ENCODE data around the gene KRAS. TPM values are rescaled to one million over a fixed set of nuclear protein-coding genes. Genes with fewer than 3 reads are reported as not detected.

KRAS gene
- total RNA-seq, 1 donor from 2014 or later, result 45.8 TPM

DNA sequence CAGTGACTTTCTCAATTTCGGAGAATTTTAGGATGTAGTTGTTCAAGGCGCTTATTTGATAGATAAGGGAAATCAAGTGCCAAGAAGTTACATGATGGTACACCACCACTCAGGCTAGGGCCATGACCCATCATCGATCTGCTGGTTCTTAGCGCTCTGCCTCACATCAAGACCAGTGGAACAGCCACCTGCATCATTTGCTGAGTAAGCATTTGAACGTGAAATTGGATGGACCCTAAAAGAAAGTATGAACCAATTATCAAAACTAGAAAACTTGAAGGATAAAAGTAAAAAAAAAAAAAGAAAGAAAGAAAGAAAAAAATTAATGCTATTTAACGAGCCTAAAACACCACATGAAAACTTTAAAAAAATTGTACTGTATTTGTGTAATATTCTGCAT, 27.5 kb upstream of the KRAS start:
- ChIA-PET CTCF (no interaction called here), POLR2A (no interaction called here)
- H3K4me3 Mint-ChIP-seq, result no peak overlapping the region
- H3K4me1 Mint-ChIP-seq, result peaks cover 3% of the 10 kb centered on the region
- DNase-seq (no peak), ATAC-seq (ENCODE audit: low read depth) (no peak)
- no peaks in the 10 kb centered on the region for H3K9me3 Mint-ChIP-seq
- intact Hi-C loops (cut with micrococcal nuclease), result no loop called here
- H3K27ac Mint-ChIP-seq, result no peak overlapping the region
- H3K36me3 Mint-ChIP-seq (ENCODE audit: low read depth), result no peaks in the 10 kb centered on the region
- TF ChIP-seq, protein P1, sequence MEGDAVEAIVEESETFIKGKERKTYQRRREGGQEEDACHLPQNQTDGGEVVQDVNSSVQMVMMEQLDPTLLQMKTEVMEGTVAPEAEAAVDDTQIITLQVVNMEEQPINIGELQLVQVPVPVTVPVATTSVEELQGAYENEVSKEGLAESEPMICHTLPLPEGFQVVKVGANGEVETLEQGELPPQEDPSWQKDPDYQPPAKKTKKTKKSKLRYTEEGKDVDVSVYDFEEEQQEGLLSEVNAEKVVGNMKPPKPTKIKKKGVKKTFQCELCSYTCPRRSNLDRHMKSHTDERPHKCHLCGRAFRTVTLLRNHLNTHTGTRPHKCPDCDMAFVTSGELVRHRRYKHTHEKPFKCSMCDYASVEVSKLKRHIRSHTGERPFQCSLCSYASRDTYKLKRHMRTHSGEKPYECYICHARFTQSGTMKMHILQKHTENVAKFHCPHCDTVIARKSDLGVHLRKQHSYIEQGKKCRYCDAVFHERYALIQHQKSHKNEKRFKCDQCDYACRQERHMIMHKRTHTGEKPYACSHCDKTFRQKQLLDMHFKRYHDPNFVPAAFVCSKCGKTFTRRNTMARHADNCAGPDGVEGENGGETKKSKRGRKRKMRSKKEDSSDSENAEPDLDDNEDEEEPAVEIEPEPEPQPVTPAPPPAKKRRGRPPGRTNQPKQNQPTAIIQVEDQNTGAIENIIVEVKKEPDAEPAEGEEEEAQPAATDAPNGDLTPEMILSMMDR (IDR thresholded peaks at IDR 0.05), result no peak
- no peaks in the 10 kb centered on the region for H3K27me3 Mint-ChIP-seq

DNA sequence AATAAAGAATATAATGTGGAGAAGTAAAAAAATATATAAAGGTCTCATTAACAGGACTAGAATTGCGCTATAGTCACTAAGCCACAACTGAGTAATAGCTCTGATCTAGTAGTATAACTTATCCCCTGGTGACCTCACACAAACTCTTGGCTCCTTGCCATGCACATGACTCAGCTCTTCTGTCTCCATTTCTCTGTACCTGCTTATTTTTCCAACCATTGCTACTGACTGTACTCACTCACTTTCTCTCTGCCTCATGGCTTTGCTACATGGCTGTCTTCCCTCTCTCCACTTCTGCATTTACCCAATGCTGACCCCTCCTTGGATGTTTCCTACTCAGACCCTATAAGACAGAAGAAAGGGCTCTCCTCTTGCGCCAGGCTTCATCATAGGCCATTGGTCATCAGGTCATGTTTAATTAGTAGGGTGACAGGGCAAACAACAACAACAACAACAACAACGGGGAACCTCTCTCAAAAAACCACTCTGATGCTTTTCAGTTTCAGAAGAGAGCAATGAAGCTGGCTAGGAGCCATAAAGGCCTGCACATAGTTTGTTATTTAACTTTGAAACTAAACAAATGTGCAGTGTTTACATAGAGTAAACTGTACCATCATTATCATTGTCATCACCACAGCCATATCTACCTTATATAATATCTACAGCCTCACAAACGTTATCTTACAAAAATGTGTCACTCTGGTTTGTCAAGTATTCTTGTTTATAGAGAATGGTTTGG, 25.6 kb upstream of the KRAS start:
- ATAC-seq (ENCODE audit: low read depth), result no peak
- peaks cover 5% of the 10 kb centered on the region for H3K4me1 Mint-ChIP-seq
- no peaks in the 10 kb centered on the region for H3K9me3 Mint-ChIP-seq
- intact Hi-C loops (cut with micrococcal nuclease), result no loop called here
- H3K4me3 Mint-ChIP-seq, result no peak overlapping the region
- POLR2A ChIA-PET, result no interaction called here
- no peak for DNase-seq
- no peaks in the 10 kb centered on the region for H3K27me3 Mint-ChIP-seq
- TF ChIP-seq, protein P1 (IDR thresholded peaks at IDR 0.05), result no peak
- H3K27ac Mint-ChIP-seq, result no peak overlapping the region
- CTCF ChIA-PET, result no interaction called here
- H3K36me3 Mint-ChIP-seq (ENCODE audit: low read depth), result no peaks in the 10 kb centered on the region

DNA sequence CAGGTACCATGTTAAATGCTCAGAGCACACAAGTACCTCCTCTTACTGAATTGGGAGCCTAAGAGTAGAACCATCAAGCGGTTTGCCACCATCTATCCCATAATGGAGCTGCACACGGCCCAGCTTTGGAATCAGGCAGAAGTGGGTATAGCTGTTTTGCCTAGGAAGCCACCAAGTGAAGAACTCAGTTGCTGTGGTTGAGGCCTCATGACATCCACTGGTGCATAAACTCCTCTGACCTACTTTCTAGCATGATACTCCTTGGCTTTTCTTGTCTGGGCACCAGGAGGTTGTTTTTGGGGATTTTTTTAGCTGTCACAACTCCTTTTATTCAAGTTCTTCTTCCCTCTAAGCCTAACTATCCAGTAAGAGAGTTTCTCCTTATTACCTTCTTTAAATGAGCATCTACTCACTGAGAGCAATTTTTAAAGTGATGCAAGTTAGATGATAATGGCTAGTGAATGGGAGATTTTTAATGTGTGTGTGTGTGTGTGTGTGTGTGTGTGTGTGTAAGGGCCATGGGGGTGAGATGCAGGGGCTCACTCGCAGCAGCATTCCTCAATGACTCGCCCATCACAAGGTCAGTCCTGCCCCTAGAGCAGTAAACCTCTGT, 20.9 kb upstream of the KRAS start:
- no peaks in the 10 kb centered on the region for H3K36me3 Mint-ChIP-seq (ENCODE audit: low read depth)
- H3K27me3 Mint-ChIP-seq, result no peaks in the 10 kb centered on the region
- H3K4me1 Mint-ChIP-seq, result peaks cover 17% of the 10 kb centered on the region
- TF ChIP-seq, protein P1 (IDR thresholded peaks at IDR 0.05), result no peak
- no peak overlapping the region for H3K4me3 Mint-ChIP-seq
- ChIA-PET POLR2A (interaction anchor here (3.0 kb wide), 1 partner anchor 20 kb away, joined by 13 read pairs; the partner anchor contains the start of gene KRAS), CTCF (interaction anchor here (1.0 kb wide), 1 partner anchor 30 kb away, joined by 4 read pairs; no protein-coding TSS in a partner anchor)
- intact Hi-C loops (cut with micrococcal nuclease), result no loop called here
- no peak overlapping the region for H3K27ac Mint-ChIP-seq
- no peaks in the 10 kb centered on the region for H3K9me3 Mint-ChIP-seq
- ATAC-seq (ENCODE audit: low read depth) (no peak), DNase-seq (no peak)

DNA sequence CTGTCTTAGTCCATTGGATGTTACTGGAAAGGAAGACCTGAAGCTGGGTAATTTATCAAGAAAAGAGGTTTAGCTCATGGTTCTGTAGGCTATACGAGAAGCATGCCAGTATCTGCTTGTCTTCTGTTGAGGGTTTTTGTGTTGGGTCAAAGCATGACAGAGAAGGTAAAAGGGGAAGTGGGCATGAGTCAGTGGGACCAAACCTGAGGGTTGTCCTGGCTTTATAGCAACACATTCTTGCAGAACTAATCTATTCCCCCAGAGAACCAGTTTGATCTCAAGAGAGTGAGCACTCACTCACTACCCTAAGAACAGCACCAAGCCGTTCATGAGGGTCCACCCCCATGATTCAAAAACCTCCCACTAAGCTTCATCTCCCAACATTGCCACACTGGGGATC, 19.0 kb upstream of the KRAS start:
- Mint-ChIP-seq H3K4me3 (no peak overlapping the region), H3K36me3 (ENCODE audit: low read depth) (no peaks in the 10 kb centered on the region), H3K4me1 (peaks cover 17% of the 10 kb centered on the region), H3K27me3 (no peaks in the 10 kb centered on the region), H3K27ac (peak overlapping the region; percentile 79), H3K9me3 (no peaks in the 10 kb centered on the region)
- intact Hi-C loops (cut with micrococcal nuclease), result loop anchor here (1.0 kb wide), 2 partner anchors 18 to 51 kb away; no protein-coding TSS in a partner anchor
- CTCF ChIA-PET, result interaction anchor here (1.5 kb wide), 1 partner anchor 118 kb away, joined by 5 read pairs; no protein-coding TSS in a partner anchor
- POLR2A ChIA-PET, result interaction anchor here (0.7 to 3.0 kb wide), 11 partner anchors 10 to 118 kb away, joined by 3 to 13 read pairs (median 4); partner anchors contain the start of genes DNAI7 and KRAS
- TF ChIP-seq, protein P1 (IDR thresholded peaks at IDR 0.05), result no peak
- DNase-seq (no peak), ATAC-seq (ENCODE audit: low read depth) (peak; percentile 96)

DNA sequence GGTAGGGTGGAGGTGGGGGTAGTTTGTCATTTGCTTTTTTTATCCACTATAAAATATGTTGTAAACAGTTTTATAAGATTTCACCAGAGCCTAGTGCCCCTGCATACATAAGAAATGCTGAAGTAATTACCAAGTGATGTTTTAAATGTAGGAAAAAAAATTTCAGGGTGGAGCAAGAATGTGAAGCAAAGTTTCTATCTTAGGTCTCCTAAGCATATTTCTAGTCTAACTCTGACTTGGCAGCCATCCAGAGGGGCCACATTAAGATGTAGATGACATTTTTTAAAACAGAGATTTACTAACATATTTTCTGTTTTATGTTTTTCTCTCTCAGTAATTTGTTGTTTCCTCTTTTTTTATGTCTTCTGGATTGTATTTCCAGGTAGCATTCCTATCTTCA, 15.8 kb upstream of the KRAS start:
- H3K27me3 Mint-ChIP-seq, result no peaks in the 10 kb centered on the region
- no peak overlapping the region for H3K4me3 Mint-ChIP-seq
- no peak for DNase-seq
- ChIA-PET POLR2A (no interaction called here), CTCF (no interaction called here)
- intact Hi-C loops (cut with micrococcal nuclease), result no loop called here
- H3K36me3 Mint-ChIP-seq (ENCODE audit: low read depth), result no peaks in the 10 kb centered on the region
- TF ChIP-seq, protein P1 (IDR thresholded peaks at IDR 0.05), result no peak
- peaks cover 27% of the 10 kb centered on the region for H3K4me1 Mint-ChIP-seq
- H3K27ac Mint-ChIP-seq, result no peak overlapping the region
- H3K9me3 Mint-ChIP-seq, result no peaks in the 10 kb centered on the region
- ATAC-seq (ENCODE audit: low read depth), result no peak
